Testis (tissue), 2 donors: ENCODE measurements around the gene CIAO2A.

ENCODE experiments used
- POLR2A ChIP-seq: fragments of 450-650 bp; IDR thresholded peaks from one replicate; pipeline ENCODE4 v1.6.1; 2017; ENCODE audit warnings: antibody characterized with exemption, mild to moderate bottlenecking, moderate library complexity
- TF ChIP-seq, protein P1 (sequence below), 3 experiments: fragments of 450-650 bp in 2 of 3; fragments of 200-600 bp in 1 of 3; sonication (generic) in 1 of 3; IDR thresholded peaks; one replicate each; pipeline ENCODE4 v1.5.1; 2016 to 2019; ENCODE audit warnings: antibody characterized with exemption in 3 of 3, mild to moderate bottlenecking in 2 of 3, moderate library complexity in 1 of 3

DNA sequence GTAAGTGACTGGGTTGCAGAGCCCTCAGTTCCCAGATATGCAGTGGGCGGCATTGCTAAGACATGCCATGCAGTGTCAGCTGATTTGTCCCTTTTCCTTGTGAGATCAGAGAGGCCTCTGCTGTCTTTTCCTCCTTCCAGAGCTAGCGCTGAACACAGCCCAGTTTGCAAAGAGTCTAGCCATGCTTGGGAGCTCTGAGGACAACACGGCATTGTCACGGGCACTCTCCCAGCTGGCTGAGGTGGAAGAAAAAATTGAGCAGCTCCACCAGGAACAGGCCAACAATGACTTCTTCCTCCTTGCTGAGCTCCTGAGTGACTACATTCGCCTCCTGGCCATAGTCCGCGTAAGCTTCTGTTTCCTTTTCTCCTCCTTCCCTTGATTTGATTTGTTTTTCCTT lies 37.9 kb upstream of the CIAO2A start:
- TF ChIP-seq, protein P1, sequence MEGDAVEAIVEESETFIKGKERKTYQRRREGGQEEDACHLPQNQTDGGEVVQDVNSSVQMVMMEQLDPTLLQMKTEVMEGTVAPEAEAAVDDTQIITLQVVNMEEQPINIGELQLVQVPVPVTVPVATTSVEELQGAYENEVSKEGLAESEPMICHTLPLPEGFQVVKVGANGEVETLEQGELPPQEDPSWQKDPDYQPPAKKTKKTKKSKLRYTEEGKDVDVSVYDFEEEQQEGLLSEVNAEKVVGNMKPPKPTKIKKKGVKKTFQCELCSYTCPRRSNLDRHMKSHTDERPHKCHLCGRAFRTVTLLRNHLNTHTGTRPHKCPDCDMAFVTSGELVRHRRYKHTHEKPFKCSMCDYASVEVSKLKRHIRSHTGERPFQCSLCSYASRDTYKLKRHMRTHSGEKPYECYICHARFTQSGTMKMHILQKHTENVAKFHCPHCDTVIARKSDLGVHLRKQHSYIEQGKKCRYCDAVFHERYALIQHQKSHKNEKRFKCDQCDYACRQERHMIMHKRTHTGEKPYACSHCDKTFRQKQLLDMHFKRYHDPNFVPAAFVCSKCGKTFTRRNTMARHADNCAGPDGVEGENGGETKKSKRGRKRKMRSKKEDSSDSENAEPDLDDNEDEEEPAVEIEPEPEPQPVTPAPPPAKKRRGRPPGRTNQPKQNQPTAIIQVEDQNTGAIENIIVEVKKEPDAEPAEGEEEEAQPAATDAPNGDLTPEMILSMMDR (IDR thresholded peaks at IDR 0.05), result no peak
- TF ChIP-seq POLR2A, result no peak
